A673 (cell line): Measurements from ENCODE around the gene PACSIN2. TPM values are rescaled to one million over a fixed set of nuclear protein-coding genes. Genes with fewer than 3 reads are reported as not detected.

Experiments used
- BruUV-seq: library from RNA; stranded (reverse); fragments of 400-500 nt; replicated peaks from 2 replicates; lab custom pipeline; 2021; lab: Mats Ljungman, UMichigan
- CTCF ChIA-PET: fragments of 300-600 bp; sonication (Branson Sonifier 250); formaldehyde crosslinking; loops from one replicate; lab custom pipeline; 2022; ENCODE audit warnings: antibody characterized with exemption; lab: Charles Lee
- POLR2A ChIA-PET: fragments of 300-600 bp; sonication (Branson Sonifier 250); formaldehyde crosslinking; loops from one replicate; lab custom pipeline; 2022; ENCODE audit warnings: antibody characterized with exemption; ENCODE audit not compliant: low non-redundant PET; lab: Charles Lee
- DNase-seq: peaks from one replicate; pipeline ENCODE4 v3.0.0-alpha.2; 2015; ENCODE audit warnings: low spot score
- H3K27ac ChIP-seq: fragments of 200-600 bp; sonication (generic); 2 replicates; pipeline ENCODE4 v1.5.1; 2016; ENCODE audit warnings: mixed run types, low read depth, mild to moderate bottlenecking, mixed read lengths, antibody characterized with exemption, low read length; ENCODE audit not compliant: poor library complexity, severe bottlenecking
- H3K27me3 ChIP-seq: fragments of 200-600 bp; sonication (generic); replicated peaks from 2 replicates; pipeline ENCODE4 v1.6.1; 2017; ENCODE audit warnings: mixed run types, low read depth, mild to moderate bottlenecking, mixed read lengths, antibody characterized with exemption, low read length; ENCODE audit not compliant: insufficient read depth, poor library complexity
- H3K36me3 ChIP-seq: fragments of 200-600 bp; sonication (generic); 2 replicates; pipeline ENCODE4 v1.6.1; 2016; ENCODE audit warnings: mixed run types, mild to moderate bottlenecking, mixed read lengths, antibody characterized with exemption, low read length; ENCODE audit not compliant: insufficient read depth, poor library complexity, severe bottlenecking
- H3K4me1 ChIP-seq: fragments of 200-600 bp; sonication (generic); 2 replicates; pipeline ENCODE4 v1.6.1; 2017; ENCODE audit warnings: mixed run types, mild to moderate bottlenecking, mixed read lengths, antibody characterized with exemption, low read length; ENCODE audit not compliant: insufficient read depth, poor library complexity, severe bottlenecking
- H3K4me3 ChIP-seq: fragments of 200-600 bp; sonication (generic); 2 replicates; pipeline ENCODE4 v1.5.1; 2016; ENCODE audit warnings: low read depth, mixed run types, mild to moderate bottlenecking, mixed read lengths, low read length; ENCODE audit not compliant: poor library complexity, severe bottlenecking
- H3K9me3 ChIP-seq: fragments of 200-600 bp; sonication (generic); 2 replicates; pipeline ENCODE4 v1.6.1; 2016; ENCODE audit warnings: mixed run types, low read depth, mild to moderate bottlenecking, mixed read lengths, antibody characterized with exemption, low read length; ENCODE audit not compliant: poor library complexity, severe bottlenecking
- CTCF ChIP-seq: fragments of 300-800, 200-600 bp; sonication (generic); conservative IDR thresholded peaks from 2 replicates; pipeline ENCODE4 v1.5.1; 2017; ENCODE audit warnings: low read depth, mild to moderate bottlenecking, antibody characterized with exemption, low read length, moderate library complexity, mixed read lengths
- EZH2 ChIP-seq: fragments of 200-600 bp; sonication (generic); IDR thresholded peaks from 2 replicates; pipeline ENCODE4 v1.6.1; 2017; ENCODE audit warnings: borderline replicate concordance, low read depth, mild to moderate bottlenecking, mixed read lengths, antibody characterized with exemption, low read length; ENCODE audit not compliant: poor library complexity, severe bottlenecking
- intact Hi-C: fragments of 100-400 bp; cut with micrococcal nuclease; formaldehyde crosslinking; loops from one replicate; pipeline ENCODE4 v1.10.0; 2022; ENCODE audit not compliant: unreplicated experiment
- total RNA-seq: library from RNA; stranded (reverse); gene quantifications from 2 replicates; pipeline ENCODE4 v1.2.3, GENCODE V29; 2021

Gene PACSIN2
- total RNA-seq, 1 experiment from 2014 or later, result 51.8 TPM

- CTCF ChIA-PET, result no interaction called here
- Histone ChIP-seq H3K27ac (no peak overlapping the region), H3K4me3 (no peak overlapping the region), H3K36me3 (no peaks in the 10 kb centered on the region), H3K4me1 (peaks cover 36% of the 10 kb centered on the region), H3K27me3 (no peaks in the 10 kb centered on the region), H3K9me3 (no peaks in the 10 kb centered on the region)
- no peak for DNase-seq
- no peak for TF ChIP-seq CTCF
- TF ChIP-seq EZH2, result no peak
- POLR2A ChIA-PET, result no interaction called here
- intact Hi-C loops, result no loop called here
- BruUV-seq, result no TSS peak
These were observed 69.2 kb downstream of the PACSIN2 start for GRCh38 chr22:42945736-42946135.

DNA sequence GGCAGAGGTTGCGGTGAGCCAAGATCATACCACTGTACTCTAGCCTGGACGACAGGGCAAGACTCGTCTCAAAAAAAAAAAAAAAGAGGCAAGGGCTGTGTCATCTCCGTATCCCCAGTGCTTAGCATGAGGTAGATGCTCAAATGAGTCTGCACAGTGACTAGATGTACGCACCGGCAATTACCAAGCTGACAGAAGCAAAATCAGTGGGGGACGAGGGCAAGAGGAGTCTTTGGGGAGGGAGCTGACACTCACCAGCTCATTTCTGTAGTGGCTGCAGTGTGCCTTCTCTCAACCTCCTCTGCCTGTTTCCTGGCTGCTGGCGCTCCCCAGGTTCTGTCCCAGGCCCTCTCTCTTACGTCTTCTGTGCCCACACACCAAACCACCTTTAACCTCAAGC lies 69.9 kb downstream of the PACSIN2 start:
- intact Hi-C loops, result no loop called here
- CTCF ChIA-PET, result no interaction called here
- H3K4me3 ChIP-seq, result no peak overlapping the region
- no peak for TF ChIP-seq CTCF
- no peak for TF ChIP-seq EZH2
- no peaks in the 10 kb centered on the region for H3K36me3 ChIP-seq
- H3K27me3 ChIP-seq, result no peaks in the 10 kb centered on the region
- POLR2A ChIA-PET, result interaction anchor here (0.7 kb wide), 1 partner anchor 541 kb away, joined by 7 read pairs; no protein-coding TSS in a partner anchor
- peaks cover 43% of the 10 kb centered on the region for H3K4me1 ChIP-seq
- no peak for DNase-seq
- no TSS peak for BruUV-seq
- no peak overlapping the region for H3K27ac ChIP-seq
- H3K9me3 ChIP-seq, result no peaks in the 10 kb centered on the region

DNA sequence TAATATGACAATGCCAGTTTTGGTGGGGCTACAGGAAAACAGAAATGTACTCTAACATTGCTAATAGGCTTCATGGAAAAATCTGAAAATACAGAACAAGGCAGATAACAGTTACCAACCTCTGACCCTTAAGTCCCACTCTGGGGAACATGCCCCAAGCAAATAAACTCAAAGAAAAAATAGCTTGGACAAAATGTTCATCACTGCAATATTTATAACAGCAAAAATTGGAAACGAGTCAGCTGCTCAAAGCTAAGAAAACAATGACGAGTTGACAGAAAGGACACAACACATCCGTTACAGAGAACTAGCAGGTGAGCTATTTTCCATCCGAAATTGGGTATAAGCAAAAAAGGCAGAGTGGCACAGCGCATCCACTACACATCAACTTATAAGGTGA lies 70.5 kb downstream of the PACSIN2 start:
- TF ChIP-seq CTCF (no peak), EZH2 (no peak)
- POLR2A ChIA-PET, result no interaction called here
- DNase-seq, result no peak
- Histone ChIP-seq H3K36me3 (no peaks in the 10 kb centered on the region), H3K4me1 (peaks cover 47% of the 10 kb centered on the region), H3K27ac (no peak overlapping the region), H3K9me3 (no peaks in the 10 kb centered on the region), H3K4me3 (no peak overlapping the region), H3K27me3 (no peaks in the 10 kb centered on the region)
- no TSS peak for BruUV-seq
- CTCF ChIA-PET, result no interaction called here
- intact Hi-C loops, result no loop called here
